ENCODE results near the gene WDFY3.

WDFY3 gene

DNA sequence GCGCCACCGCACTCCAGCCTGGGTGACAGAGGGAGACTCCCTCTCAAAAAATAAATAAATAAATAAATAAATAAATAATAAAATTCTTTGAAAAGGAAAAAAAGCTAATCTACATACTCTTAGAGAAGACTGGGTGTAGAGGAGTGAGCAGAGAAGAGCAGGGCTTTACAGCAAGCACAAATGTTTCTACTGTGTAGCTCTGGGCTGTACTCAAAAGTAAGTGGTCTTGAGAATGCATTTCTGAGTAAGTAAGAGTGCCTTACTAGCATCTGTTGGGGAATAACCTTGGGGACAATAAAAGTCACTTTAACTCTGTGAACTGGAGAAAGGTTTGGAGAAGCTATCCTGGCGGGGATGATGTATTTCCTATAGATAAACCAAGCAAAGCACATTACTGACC, 185.8 kb downstream of the WDFY3 start:
- no peak for DNase-seq

DNA sequence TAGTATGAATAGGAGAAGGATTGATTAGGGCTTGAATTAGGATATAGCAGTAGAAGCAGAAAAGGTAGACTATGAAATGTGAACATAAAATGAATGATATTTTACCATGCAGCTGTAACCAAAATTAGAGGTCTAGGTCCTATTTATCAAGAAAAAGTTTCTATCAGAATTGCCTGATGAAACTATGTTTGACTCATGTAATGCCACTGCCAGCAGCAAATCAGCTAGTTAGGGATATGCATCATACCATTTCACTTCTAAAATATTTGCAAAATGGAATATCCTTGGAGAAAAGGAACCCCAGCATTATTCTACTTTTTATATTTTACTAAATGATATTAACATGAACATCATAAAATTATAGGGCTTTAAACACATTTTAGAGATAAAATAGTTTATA, 188.4 kb downstream of the WDFY3 start:
- DNase-seq = no peak

- no peak for DNase-seq
These were observed 199.3 kb downstream of the WDFY3 start for GRCh38 chr4:84767168-84767567.

DNA sequence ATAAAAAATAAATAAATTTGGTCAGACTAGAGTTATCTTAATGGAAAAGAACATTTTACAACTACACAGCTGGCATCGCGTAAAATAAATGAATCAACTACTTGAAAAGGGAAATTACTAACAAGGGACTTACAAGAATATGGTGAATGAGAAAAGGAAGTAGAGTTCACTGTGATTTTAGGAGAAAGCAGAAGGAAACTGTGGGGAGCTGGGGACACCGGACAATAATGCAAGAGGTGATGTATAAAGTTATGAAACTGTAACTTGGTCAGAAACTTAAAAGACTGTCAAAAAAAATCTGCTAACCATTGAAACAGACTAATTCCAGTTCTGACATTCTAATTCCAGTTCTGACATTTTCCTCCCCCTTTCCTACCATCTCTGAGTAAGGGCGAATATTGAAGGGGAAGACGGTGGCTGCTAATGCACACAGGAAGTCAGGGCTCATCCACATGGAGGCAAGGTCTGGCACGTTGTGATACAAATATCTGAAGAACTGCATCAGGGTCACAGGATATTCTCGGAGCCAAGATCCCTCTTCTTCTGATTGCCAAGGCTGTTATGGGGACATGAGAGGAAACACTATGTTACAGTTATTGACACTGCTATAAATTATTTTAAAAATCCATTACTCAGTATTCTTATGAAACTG, 213.0 kb downstream of the WDFY3 start:
- DNase-seq = no peak

GRCh38 chr4:84751707-84752106, 214.8 kb downstream of the WDFY3 start:
- DNase-seq = no peak

DNA sequence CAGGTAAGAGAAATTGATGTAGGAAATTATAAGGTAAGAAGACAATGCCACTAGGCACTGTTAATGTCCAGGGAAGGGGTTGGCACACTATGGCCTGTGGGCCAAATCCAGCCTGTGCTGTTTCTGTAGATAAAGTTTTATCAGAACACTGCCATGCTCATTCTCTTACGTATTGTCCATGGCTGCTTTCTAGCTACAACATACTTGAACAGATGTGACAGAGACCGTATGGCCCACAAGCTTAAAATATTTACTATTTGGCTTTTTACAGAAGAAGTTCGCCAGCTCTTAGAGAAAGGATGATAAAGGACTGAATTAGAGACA, 215.6 kb downstream of the WDFY3 start:
- DNase-seq = no peak

DNA sequence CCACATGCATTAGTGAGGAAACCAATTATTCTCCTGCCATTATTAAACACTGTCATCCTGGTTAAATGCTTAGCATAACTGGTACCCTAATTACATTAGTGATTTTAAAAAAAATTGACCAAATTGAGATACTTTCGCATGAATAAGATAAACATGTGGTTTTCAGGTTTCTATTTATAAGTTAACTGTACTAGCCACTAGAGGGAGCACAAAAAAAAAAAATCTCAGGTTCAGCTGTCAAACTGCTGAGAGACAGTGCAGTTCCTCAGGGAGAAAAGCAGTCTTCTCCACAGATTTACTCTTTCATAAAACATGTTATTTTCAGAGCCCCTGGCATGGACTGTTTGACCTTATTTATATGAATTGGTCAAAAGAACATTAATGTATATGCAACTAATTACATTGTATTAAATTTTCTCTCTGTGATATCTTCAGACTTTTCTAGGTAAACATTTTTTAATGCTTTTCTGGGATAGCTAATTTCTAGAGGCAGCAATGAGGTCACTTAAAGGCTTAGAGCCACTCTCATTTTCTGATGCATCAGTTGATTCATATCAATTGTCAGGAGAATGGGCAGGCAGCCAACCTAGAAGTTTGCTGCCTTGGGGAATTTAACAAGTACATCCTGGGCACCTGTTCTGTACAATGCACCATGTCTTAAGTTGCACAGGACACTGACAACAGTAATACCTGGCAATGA, 216.1 kb downstream of the WDFY3 start:
- DNase-seq = peak; percentile 3

DNA sequence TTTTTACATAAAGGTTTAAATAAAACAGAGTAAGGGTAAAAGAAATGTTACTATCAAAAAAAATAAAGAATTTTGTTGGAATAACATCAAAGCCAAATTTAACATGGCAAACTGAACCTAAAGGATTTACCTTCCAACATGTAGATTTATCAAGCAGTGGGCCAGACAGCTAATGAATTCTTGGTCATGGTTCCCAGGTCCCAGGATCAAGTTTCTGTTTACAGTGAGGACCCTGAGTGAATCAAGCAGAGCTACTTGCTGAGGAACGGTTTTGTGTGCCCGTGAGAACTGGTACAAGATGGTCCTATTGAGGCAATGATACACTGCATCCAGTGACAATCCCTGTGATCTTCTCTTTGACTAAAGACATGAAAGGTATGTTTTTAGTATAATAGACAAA, 226.4 kb downstream of the WDFY3 start:
- no peak for DNase-seq

DNA sequence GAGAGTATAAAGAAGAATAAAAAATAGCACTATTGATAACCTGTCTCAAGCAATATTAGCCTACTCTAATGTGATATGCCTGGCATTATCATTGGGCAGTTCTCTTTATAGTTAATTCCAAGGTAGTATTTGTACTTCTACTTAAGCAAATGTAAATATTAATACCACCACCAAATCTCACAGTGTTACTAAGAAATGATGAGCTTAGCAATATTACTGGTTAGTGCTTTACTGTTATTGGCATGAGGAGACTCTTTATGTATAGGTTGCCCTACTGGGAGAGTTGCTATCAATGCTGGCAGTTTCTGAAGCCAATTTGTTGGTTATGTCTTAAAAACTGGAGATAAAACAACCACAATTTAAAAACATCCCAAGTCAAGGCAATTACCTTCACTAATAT, 227.9 kb downstream of the WDFY3 start:
- DNase-seq = no peak

DNA sequence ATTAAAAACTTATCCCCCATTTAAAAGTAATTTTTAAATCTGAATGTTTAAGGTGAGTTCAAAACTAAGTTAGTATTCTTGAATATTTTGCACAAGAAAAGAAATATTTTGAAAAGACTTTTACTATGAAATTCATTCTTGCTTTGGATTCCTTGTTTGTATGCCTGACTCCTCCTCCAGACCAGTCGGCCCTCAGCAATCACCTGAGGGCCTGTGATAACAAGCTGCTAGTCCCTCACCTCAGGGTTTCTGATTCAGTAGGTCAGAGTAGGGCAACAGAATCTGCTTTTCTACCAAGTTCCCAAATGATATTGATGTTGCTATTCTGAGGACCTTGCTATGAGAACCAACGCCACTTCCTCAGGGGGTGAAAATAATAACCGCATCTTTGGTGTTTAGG, 228.8 kb downstream of the WDFY3 start:
- DNase-seq = no peak

DNA sequence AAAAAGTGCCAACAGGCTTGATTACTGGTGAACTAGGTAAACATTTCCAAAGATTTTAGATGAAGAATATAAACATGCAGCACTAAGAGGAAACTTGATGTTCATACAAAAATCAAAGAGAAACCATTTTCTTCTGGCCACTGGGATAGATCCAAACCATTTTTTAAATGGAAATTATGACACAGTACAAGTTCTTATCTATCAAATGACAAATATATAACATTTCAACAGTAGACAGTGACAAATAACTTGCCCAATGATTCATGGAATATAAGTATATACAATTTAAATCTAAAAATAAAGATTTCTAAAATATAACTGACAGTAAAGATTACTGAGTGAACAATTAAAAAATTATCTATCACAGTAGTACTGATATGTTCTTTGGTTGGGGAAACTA, 232.5 kb downstream of the WDFY3 start:
- DNase-seq = no peak

DNA sequence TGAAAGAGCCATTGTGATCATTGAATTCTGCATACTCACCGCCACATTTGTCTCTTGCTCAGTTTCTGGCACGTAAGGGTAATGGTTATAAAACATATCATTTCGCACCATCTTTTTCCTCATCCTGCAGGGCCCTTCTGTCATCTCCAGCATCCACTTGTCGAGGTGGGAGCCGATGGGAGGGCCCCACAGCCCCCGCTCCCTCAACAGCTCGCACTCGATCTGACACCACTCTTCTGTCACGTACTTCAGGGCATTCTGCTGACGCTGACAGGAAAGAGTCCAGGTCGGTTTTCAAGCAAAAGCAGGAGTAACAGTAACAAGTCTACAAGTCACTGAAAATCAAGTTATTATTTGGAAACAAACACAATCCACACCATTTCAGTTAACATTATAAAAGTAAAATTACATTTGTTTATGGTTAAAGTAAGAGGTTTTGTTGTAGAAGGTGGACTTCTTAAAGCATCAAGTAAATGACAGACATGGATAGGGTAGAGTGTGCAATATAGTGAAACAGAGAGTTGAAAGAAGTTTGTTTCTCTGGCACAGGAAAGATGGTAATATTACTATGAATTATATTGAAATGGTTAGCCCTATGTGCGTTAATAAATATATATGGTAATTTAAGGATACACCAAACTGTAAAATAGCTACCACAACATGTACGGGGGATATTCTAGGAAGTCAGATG, 233.0 kb downstream of the WDFY3 start:
- no peak for DNase-seq

DNA sequence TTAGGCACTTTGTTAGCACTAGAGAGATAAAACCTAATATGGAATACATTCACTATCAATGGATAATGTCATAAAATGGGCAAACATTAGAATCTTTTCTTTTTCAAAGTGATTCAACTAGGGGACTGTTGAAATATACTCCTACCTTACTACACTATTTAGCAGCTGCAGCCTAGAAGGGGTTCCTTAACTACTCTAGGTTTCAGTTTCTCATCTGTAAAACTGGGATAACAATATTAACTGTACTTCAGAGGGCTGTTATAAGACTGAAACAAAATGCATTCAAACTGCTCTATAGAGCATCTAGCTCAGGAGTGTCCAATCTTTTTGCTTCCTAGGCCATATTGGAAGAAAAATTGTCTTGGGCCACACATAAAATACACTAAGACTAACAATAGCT, 236.1 kb downstream of the WDFY3 start:
- DNase-seq = no peak

DNA sequence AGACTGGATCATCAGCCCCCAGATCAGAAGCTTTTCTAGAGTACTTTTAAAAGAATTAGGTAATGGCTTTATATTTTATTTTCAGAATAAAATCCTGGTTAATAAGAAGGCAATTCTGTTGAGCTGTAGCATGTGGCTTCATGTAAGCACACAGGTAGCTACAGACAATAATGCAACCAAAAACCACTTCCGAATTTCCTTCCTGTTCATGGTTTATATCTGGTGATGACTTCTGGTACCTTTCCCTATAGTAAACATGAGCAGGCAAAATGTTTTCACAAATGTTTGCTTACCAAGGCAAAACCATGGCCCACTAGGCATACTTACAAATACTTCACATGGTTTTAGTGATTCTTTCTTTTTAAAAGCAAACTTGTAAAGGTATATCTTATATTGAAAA, 239.0 kb downstream of the WDFY3 start:
- no peak for DNase-seq

GRCh38 chr4:84726356-84726755, 240.1 kb downstream of the WDFY3 start:
- DNase-seq = no peak

GRCh38 chr4:84722720-84723119, 243.8 kb downstream of the WDFY3 start:
- DNase-seq = no peak

DNA sequence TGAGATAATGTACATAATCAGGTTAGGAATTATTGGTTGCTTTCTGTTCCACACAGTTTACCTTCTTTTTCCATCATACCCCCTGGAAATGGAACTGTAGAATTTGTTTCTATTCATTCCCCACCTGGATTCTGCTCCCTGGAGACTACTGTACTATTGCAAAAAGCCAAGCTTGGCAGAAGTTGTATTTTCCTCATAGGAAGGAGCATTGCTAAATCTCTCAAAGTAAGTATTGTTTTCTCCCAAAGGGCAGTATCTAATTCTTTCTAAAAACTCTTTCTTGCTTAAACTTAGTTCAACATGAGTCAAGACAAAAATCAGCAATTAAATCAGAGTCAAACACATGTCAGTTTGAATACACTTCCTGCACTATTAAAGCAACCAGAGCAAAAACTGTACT, 247.4 kb downstream of the WDFY3 start:
- DNase-seq = no peak

GRCh38 chr4:84718699-84719098, 247.8 kb downstream of the WDFY3 start:
- no peak for DNase-seq

GRCh38 chr4:84710548-84710947, 255.9 kb downstream of the WDFY3 start:
- no peak for DNase-seq

DNA sequence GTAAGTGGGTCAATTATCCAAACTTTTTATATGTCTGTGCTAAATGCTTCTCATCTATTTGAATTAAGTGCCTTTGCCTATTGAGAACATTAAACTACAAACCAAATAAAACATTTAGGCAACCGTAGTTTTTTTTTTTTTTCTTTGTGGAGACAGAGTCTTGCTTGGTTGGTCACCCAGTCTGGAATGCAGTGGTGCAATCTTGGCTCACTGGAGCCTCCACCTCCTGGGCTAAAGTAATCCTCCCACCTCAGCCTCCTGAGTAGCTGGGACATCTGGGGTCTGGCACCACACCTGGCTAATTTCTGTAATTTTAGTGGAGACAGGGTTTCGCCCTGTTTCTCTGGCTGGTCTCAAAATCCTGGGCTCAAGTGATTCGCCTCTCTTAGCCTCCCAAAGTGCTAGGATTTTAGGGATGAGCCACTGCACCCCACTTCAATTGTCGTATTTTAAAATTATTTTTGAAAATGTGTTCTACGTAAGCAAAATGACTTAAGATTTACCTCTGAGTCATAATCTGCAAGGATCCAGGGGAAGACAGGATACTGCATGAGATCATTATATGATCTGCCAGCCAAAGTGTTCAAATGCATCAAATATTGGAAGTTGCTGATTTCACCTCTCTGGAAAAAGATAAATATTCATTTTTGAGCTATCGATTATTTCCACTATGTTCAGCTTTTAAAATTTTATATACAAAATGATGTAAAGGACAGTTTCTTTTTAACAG, 257.9 kb downstream of the WDFY3 start:
- no peak for DNase-seq

GRCh38 chr4:84706286-84706685, 260.2 kb downstream of the WDFY3 start:
- DNase-seq = no peak

DNA sequence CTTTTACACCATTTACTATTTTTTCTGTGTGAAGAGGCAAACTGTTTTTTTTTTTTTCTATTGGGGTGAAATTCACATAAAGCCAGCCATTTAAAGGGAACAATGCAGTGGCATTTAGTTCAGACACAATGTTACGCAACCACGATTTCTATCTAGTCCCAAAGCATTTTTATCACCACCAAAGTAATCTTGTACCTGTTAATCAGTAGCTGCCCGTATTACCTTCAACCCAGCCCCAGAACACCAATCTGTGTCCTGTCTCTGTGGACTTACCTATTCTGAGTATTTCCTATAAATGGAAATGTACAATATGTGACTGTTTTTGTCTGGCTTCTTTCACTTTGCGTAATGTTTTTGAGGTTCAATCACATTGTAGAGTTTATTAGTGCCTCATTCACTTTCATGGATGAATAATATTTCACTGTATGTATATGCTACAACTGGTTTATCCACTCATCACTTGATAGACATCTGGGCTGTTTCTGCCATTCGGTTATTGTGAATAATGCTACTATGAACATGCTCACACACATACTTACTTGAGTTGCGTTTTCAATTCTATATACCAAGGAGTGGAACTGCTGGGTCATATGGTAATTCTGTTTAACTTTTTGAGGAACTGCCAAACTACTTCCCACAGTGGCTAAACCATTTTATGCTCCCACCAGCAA, 267.4 kb downstream of the WDFY3 start:
- DNase-seq = no peak

DNA sequence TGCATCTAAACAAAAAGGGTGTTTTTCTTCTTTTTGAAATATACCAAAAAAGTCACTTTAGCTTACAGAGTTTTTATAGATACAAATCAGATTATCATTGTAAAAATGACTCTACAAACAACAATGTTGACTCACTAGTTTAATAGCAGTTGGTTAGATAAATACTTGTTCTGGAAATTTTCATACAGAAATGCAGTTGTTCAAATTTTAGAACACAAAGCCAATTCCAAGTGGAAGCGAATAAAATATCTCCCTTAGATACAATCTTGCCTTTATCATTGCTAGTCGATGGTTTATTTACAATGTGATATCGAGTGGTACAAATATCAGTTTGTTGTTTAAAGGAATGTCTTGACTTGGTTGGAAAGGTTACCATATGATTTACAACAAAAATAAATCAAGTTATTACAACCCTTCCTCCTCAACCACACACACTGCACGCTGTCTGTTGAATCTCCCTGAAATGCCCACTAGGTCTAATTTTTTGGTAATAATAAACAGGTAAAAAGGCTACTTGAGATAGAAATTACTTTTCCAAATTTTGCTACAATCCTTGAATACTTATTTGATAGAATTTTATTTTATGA, 268.8 kb downstream of the WDFY3 start:
- no peak for DNase-seq

Data from NCI-H1436 treated with DMSO at 0.1 percent for 48 hours (cell line).